Mesothelial cell of epicardium (in vitro differentiated cells): ENCODE results near the gene ANKRD18A. TPM values are rescaled to one million over a fixed set of nuclear protein-coding genes. Genes with fewer than 3 reads are reported as not detected.

Experiments used
- DNase-seq, 2 experiments: peaks; one replicate each; pipeline ENCODE4 v3.0.0; 2021; ENCODE audit warnings: low spot score in 2 of 2; ENCODE audit not compliant: unreplicated experiment in 2 of 2
- H3K27ac Mint-ChIP-seq: 2 replicates; pipeline ENCODE4 v1.8.0; 2021; ENCODE audit warnings: mixed read lengths
- H3K27me3 Mint-ChIP-seq: 2 replicates; pipeline ENCODE4 v1.8.0; 2021; ENCODE audit warnings: low read depth, mixed read lengths
- H3K36me3 Mint-ChIP-seq: 2 replicates; pipeline ENCODE4 v1.8.0; 2021; ENCODE audit warnings: mixed read lengths
- H3K4me1 Mint-ChIP-seq: 2 replicates; pipeline ENCODE4 v1.8.0; 2021; ENCODE audit warnings: mixed read lengths
- H3K4me3 Mint-ChIP-seq: 2 replicates; pipeline ENCODE4 v1.8.0; 2021; ENCODE audit warnings: mild to moderate bottlenecking, moderate library complexity, mixed read lengths
- H3K9me3 Mint-ChIP-seq: 2 replicates; pipeline ENCODE4 v1.8.0; 2021; ENCODE audit warnings: mixed read lengths
- total RNA-seq: library from RNA; stranded (reverse); gene quantifications from 3 replicates; pipeline ENCODE4 v1.2.1, GENCODE V29; 2021
- TF ChIP-seq, protein P1 (sequence below): fragments of 200-600 bp; sonication (generic); IDR thresholded peaks from one replicate; pipeline ENCODE4 v1.5.0; 2021; ENCODE audit warnings: antibody characterized with exemption; ENCODE audit not compliant: unreplicated experiment

ANKRD18A gene
- 0.36 to 1.6 TPM (median 0.92 TPM) in 3 replicates for total RNA-seq

DNA sequence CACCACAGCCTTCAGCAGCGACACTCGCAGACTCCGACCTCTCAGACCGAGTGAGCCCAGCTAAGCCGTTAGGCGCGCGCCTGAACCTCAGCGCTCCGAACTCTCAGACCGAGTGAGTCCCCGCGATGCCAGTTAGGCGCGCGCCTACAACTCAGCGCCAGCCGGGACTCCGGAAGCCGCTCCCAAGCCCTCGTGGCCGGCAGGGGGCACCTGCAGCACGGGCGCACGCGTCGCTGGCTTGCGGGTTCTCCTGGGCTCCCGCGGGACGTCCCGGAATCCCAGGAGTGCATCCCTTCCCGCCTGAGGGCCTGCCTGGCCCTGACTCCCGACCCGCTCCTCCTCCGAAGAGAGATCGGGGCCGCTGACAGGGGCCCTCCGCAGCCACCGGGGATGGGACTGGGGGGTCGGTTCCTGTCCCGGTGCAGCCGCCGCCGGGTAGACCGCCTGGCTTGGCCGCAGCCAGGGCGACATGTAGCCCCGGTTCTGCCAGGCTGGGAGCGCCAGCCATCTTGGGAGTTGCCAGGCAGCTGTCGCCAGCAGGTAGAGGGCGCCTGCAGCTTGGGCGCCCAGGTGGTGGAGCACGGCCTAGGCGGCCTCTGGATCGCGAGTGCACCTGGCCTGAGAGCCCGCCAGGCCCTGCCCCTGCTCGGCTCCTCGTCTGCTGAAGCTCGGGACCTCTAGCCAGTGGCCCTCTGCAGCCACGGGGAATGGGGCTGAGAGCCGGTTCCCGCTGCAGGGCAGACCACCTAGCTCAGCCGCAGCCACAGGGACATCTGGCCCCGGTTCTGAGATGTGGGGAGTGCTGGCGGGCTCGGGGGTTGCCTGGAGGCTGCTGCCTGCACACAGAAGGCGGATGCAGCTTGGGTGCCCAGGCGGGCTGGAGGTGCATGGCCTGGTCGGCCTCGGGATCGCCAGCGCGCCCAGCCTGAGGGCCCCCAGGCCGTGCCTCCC is at the start of gene ANKRD18A:
Gene ANKRD18A, minus strand, starts transcription at position 114 of the 951 bp plus-strand sequence. CDS start 311 bp downstream, outside the sequence.
- peaks cover 77% of the 10 kb centered on the region for H3K27me3 Mint-ChIP-seq
- TF ChIP-seq, protein P1, sequence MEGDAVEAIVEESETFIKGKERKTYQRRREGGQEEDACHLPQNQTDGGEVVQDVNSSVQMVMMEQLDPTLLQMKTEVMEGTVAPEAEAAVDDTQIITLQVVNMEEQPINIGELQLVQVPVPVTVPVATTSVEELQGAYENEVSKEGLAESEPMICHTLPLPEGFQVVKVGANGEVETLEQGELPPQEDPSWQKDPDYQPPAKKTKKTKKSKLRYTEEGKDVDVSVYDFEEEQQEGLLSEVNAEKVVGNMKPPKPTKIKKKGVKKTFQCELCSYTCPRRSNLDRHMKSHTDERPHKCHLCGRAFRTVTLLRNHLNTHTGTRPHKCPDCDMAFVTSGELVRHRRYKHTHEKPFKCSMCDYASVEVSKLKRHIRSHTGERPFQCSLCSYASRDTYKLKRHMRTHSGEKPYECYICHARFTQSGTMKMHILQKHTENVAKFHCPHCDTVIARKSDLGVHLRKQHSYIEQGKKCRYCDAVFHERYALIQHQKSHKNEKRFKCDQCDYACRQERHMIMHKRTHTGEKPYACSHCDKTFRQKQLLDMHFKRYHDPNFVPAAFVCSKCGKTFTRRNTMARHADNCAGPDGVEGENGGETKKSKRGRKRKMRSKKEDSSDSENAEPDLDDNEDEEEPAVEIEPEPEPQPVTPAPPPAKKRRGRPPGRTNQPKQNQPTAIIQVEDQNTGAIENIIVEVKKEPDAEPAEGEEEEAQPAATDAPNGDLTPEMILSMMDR: peak; percentile 70
- H3K27ac Mint-ChIP-seq: no peak within 1 kb of the TSS

GRCh38 chr9:38668791-38669466 is 48.5 kb upstream of the ANKRD18A start:
- Mint-ChIP-seq H3K27me3 (peaks cover 18% of the 10 kb centered on the region), H3K9me3 (no peaks in the 10 kb centered on the region), H3K4me1 (peaks cover 5% of the 10 kb centered on the region), H3K4me3 (no peak overlapping the region), H3K27ac (no peak overlapping the region), H3K36me3 (no peaks in the 10 kb centered on the region)
- DNase-seq: no peak
- TF ChIP-seq, protein P1: no peak

More for the DNA sequence above, at the start of gene ANKRD18A:
- Mint-ChIP-seq H3K36me3 (no peaks in the 10 kb centered on the region), H3K4me3 (peak within 1 kb of the TSS; percentile 86), H3K9me3 (peaks cover 23% of the 10 kb centered on the region), H3K4me1 (peaks cover 12% of the 10 kb centered on the region)
- DNase-seq: peak; percentile 69 to 84

DNA sequence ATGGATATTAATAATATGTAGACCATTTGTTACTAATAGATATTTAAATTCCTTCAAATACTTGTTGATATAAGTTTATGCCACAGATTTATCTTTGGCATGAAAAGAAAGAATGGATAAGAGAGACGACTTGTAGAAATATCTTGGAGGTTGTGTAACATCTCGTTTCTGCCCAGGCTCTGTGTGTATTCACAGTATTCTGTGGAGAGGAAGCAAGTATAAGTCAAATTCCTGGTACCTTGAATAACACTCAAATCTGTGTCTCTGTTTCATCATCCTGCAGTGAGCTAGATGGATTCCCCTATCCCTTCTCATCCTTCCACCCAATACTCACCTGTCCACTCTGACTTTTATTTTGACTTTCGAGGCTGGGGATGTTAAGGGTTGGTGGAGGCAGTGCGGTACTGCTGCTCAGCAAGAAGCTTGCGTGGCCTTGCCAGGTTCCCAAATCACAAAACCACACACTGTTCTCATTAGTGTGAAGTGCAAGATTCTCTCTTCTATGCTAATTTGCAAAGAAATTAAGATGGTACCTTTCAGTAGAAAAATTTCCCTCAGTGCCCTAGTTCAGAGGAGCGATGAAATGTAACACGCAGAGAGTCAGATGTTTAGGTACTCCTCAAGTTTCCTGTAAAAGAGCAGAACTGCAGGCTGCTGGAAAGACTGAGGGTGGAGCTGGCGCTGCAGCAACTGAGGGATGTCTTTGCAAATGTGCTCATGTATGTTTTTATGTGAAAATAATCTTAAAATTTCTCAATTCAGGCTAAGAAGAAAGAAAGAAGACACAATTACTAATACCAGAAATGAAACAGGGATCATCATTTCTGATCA is 42.6 kb upstream of the ANKRD18A start:
- DNase-seq: peak in 1 of 2 experiments; percentile 37
- Mint-ChIP-seq H3K9me3 (no peaks in the 10 kb centered on the region), H3K27ac (no peak overlapping the region), H3K4me1 (no peaks in the 10 kb centered on the region), H3K27me3 (peaks cover 13% of the 10 kb centered on the region), H3K36me3 (no peaks in the 10 kb centered on the region), H3K4me3 (no peak overlapping the region)
- TF ChIP-seq, protein P1: no peak

DNA sequence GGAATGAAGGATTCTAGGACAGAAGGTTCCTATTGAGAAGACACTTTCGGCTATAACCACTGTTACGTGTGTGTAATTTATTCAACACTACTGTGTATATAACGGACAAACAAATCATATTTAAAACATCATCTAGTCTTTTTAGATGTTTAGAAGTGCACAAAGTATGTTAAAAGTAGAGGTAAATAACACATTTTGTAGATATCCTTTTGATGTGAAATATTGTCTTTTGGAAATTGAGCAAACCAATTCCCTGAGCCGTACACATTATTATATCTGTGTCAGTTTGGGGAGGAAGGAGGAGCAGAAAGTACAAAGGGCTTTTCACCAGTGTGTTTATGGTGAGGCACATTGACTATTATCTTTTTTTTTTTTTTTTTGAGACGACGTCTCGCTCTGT is 39.1 kb upstream of the ANKRD18A start:
- H3K36me3 Mint-ChIP-seq: no peaks in the 10 kb centered on the region
- no peaks in the 10 kb centered on the region for H3K9me3 Mint-ChIP-seq
- no peaks in the 10 kb centered on the region for H3K4me1 Mint-ChIP-seq
- no peak overlapping the region for H3K27ac Mint-ChIP-seq
- TF ChIP-seq, protein P1: no peak
- no peak for DNase-seq
- H3K27me3 Mint-ChIP-seq: peaks cover 35% of the 10 kb centered on the region
- H3K4me3 Mint-ChIP-seq: no peak overlapping the region

DNA sequence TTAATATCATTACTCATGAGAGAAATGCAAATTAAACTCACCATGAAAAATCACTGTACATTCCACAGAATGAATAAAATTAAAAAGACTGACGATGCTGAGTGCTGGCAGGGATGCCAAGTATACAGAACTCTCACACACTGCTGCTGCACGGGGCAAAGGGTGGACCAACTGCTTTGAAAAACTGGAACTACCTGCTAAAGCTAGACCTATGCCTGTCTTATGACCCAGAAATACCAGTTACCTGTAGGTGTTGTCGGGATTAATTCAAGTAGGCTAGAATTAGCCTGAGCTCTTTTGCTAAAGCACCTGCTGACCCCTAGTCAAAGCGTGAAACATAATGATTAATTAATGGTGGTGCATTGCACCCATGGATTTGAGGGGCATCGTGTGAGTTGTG is 36.5 kb upstream of the ANKRD18A start:
- H3K4me1 Mint-ChIP-seq: no peaks in the 10 kb centered on the region
- TF ChIP-seq, protein P1: no peak
- peaks cover 32% of the 10 kb centered on the region for H3K27me3 Mint-ChIP-seq
- no peak overlapping the region for H3K4me3 Mint-ChIP-seq
- no peak overlapping the region for H3K27ac Mint-ChIP-seq
- DNase-seq: peak in 1 of 2 experiments; percentile 20
- no peaks in the 10 kb centered on the region for H3K9me3 Mint-ChIP-seq
- H3K36me3 Mint-ChIP-seq: no peaks in the 10 kb centered on the region
